ENCODE results near the gene PRPF31.

PRPF31 gene

DNA sequence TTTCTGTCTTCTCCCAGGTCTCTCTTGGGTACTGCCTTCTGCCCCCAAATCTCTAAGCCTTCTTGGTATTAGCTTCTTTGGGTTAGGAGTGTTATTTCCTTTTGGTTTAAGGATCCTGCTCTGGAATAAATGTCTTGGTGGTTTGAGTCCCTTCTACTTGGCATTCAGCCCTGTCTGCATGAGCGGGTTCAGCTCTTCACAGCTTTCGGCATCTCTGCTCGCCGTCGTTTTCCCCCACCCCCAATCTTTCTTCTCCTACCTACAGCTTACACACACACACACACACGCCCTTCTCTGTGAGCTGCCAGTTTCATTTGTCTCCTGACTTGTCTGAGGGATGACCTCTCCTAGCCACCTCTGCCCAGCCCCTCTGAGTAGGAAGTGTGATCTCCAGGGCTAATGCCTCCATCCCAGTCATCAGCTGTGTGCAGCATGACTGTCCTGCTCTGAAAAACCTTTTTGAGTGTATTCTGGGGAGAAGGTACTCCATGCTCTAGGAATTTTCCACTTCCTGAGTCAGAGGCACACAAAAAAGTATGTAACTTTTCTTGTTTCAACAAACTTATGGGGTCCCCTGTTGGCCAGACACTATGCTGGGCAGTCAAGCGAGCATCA lies 26.7 kb downstream of the PRPF31 start:
- peaks cover 59% of the 10 kb centered on the region for H3K79me2 ChIP-seq (ENCODE audit: insufficient read depth, low read length)
- no peak overlapping the region for H3K4me2 ChIP-seq (ENCODE audit: insufficient read depth, low read length)
- no peaks in the 10 kb centered on the region for H3K27me3 ChIP-seq (ENCODE audit: insufficient read depth, low read length, poor library complexity)
- ATAC-seq (ENCODE audit: insufficient read depth, low read depth) (no peak), DNase-seq (no peak)
- H3K9ac ChIP-seq (ENCODE audit: low read depth, low read length): no peak overlapping the region
- H3K9me3 ChIP-seq (ENCODE audit: insufficient read depth, low read length, severe bottlenecking): no peaks in the 10 kb centered on the region
- H4K20me1 ChIP-seq (ENCODE audit: insufficient read depth, low read length): peaks cover 82% of the 10 kb centered on the region
- H3K27ac ChIP-seq (ENCODE audit: low read length): no peak overlapping the region
- TF ChIP-seq, protein P1, sequence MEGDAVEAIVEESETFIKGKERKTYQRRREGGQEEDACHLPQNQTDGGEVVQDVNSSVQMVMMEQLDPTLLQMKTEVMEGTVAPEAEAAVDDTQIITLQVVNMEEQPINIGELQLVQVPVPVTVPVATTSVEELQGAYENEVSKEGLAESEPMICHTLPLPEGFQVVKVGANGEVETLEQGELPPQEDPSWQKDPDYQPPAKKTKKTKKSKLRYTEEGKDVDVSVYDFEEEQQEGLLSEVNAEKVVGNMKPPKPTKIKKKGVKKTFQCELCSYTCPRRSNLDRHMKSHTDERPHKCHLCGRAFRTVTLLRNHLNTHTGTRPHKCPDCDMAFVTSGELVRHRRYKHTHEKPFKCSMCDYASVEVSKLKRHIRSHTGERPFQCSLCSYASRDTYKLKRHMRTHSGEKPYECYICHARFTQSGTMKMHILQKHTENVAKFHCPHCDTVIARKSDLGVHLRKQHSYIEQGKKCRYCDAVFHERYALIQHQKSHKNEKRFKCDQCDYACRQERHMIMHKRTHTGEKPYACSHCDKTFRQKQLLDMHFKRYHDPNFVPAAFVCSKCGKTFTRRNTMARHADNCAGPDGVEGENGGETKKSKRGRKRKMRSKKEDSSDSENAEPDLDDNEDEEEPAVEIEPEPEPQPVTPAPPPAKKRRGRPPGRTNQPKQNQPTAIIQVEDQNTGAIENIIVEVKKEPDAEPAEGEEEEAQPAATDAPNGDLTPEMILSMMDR (IDR thresholded peaks at IDR 0.05; ENCODE audit: borderline replicate concordance, extremely low read depth, low read length, poor library complexity, severe bottlenecking): no peak
- no peak for TF ChIP-seq EZH2 (IDR thresholded peaks at IDR 0.05; ENCODE audit: borderline replicate concordance, low read depth, low read length, severe bottlenecking)
- peaks cover 27% of the 10 kb centered on the region for H3K4me1 ChIP-seq (ENCODE audit: insufficient read depth, low read length)
- H3K4me3 ChIP-seq (ENCODE audit: low read depth in 1 of 2, low read length in 2 of 2): no peak overlapping the region
- peaks cover 89% of the 10 kb centered on the region for H3K36me3 ChIP-seq (ENCODE audit: insufficient read depth, low read length)
- H2AFZ ChIP-seq (ENCODE audit: low read depth, low read length): no peak overlapping the region

DNA sequence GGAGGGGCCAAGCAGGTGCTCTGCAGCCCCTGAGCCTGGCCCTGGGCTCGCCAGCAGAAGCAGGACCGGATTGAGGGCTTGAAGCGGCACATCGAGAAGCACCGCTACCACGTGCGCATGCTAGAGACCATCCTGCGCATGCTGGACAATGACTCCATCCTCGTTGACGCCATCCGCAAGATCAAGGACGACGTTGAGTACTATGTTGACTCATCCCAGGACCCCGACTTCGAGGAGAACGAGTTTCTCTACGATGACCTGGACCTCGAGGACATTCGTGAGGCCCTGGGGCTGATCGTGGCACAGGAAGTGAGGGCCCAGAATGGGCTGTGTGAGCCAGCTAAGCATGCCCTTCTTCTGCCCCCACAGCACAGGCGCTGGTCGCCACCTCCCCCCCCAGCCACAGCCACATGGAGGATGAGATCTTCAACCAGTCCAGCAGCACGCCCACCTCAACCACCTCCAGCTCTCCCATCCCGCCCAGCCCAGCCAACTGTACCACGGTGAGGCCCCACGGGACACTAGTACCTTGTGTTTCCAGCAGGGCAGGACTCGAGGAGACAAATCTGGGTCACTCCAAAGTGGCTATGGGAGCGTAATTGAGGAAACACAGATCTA lies 30.1 kb downstream of the PRPF31 start:
- H4K20me1 ChIP-seq (ENCODE audit: insufficient read depth, low read length): peaks cover 60% of the 10 kb centered on the region
- no peaks in the 10 kb centered on the region for H3K27me3 ChIP-seq (ENCODE audit: insufficient read depth, low read length, poor library complexity)

DNA sequence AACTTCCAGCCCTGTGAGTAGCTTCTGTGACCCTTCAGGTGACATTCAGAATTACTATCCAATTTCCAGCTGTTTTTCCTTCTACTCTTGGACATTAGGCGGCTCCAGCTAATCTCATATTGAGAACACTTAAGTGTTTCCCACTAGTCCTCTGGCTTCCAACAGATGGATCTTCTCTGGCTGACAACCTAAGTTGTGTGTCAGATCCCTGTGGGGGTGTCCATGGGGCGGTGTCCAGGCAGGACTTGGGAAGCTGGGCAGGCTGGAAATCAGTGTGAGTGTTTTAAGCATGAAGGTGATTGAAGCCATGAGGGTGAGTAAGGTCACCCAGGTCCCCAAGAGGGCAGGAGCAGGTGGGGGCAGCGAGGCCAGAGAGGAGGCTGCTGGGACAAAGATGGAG lies 32.1 kb downstream of the PRPF31 start:
- TF ChIP-seq, protein P1 (IDR thresholded peaks at IDR 0.05; ENCODE audit: borderline replicate concordance, extremely low read depth, low read length, poor library complexity, severe bottlenecking): no peak
- TF ChIP-seq EZH2 (IDR thresholded peaks at IDR 0.05; ENCODE audit: borderline replicate concordance, low read depth, low read length, severe bottlenecking): no peak
- H4K20me1 ChIP-seq (ENCODE audit: insufficient read depth, low read length): peaks cover 50% of the 10 kb centered on the region
- no peak overlapping the region for H3K4me2 ChIP-seq (ENCODE audit: insufficient read depth, low read length)
- H2AFZ ChIP-seq (ENCODE audit: low read depth, low read length): no peak overlapping the region
- no peak for DNase-seq
- peaks cover 8% of the 10 kb centered on the region for H3K79me2 ChIP-seq (ENCODE audit: insufficient read depth, low read length)
- no peaks in the 10 kb centered on the region for H3K4me1 ChIP-seq (ENCODE audit: insufficient read depth, low read length)
- no peaks in the 10 kb centered on the region for H3K9me3 ChIP-seq (ENCODE audit: insufficient read depth, low read length, severe bottlenecking)
- no peak overlapping the region for H3K9ac ChIP-seq (ENCODE audit: low read depth, low read length)
- H3K27ac ChIP-seq (ENCODE audit: low read length): no peak overlapping the region
- ATAC-seq (ENCODE audit: insufficient read depth, low read depth): no peak
- H3K4me3 ChIP-seq (ENCODE audit: low read depth in 1 of 2, low read length in 2 of 2): no peak overlapping the region
- H3K36me3 ChIP-seq (ENCODE audit: insufficient read depth, low read length): peaks cover 98% of the 10 kb centered on the region
- no peaks in the 10 kb centered on the region for H3K27me3 ChIP-seq (ENCODE audit: insufficient read depth, low read length, poor library complexity)

More for the DNA sequence above, 30.1 kb downstream of the PRPF31 start:
- Histone ChIP-seq H3K36me3 (ENCODE audit: insufficient read depth, low read length) (peaks cover 100% of the 10 kb centered on the region), H3K79me2 (ENCODE audit: insufficient read depth, low read length) (peaks cover 28% of the 10 kb centered on the region), H3K4me2 (ENCODE audit: insufficient read depth, low read length) (no peak overlapping the region), H3K27ac (ENCODE audit: low read length) (no peak overlapping the region), H3K9me3 (ENCODE audit: insufficient read depth, low read length, severe bottlenecking) (no peaks in the 10 kb centered on the region), H3K9ac (ENCODE audit: low read depth, low read length) (no peak overlapping the region), H3K4me1 (ENCODE audit: insufficient read depth, low read length) (peaks cover 4% of the 10 kb centered on the region), H2AFZ (ENCODE audit: low read depth, low read length) (no peak overlapping the region), H3K4me3 (ENCODE audit: low read depth in 1 of 2, low read length in 2 of 2) (no peak overlapping the region)
- ATAC-seq (ENCODE audit: insufficient read depth, low read depth) (no peak), DNase-seq (no peak)
- TF ChIP-seq, protein P1 (IDR thresholded peaks at IDR 0.05; ENCODE audit: borderline replicate concordance, extremely low read depth, low read length, poor library complexity, severe bottlenecking): no peak
- no peak for TF ChIP-seq EZH2 (IDR thresholded peaks at IDR 0.05; ENCODE audit: borderline replicate concordance, low read depth, low read length, severe bottlenecking)
